Testis (tissue), 2 donors: Measurements from ENCODE around the gene M6PR.

ENCODE experiments used
- CTCF ChIP-seq, 3 experiments: fragments of 450-650 bp in 2 of 3; fragments of 200-600 bp in 1 of 3; sonication (generic) in 1 of 3; IDR thresholded peaks; one replicate each; pipeline ENCODE4 v1.5.1; 2016 to 2019; ENCODE audit warnings: antibody characterized with exemption in 3 of 3, mild to moderate bottlenecking in 2 of 3, moderate library complexity in 1 of 3
- POLR2A ChIP-seq: fragments of 450-650 bp; IDR thresholded peaks from one replicate; pipeline ENCODE4 v1.6.1; 2017; ENCODE audit warnings: antibody characterized with exemption, mild to moderate bottlenecking, moderate library complexity

GRCh38 chr12:8917031-8917430 lies 32.4 kb downstream of the M6PR start:
- TF ChIP-seq CTCF (IDR thresholded peaks at IDR 0.05) (no peak), POLR2A (no peak)
